Prostate gland (tissue), 2 donors: ENCODE results near the gene KRTAP10-11. TPM values are rescaled to one million over a fixed set of nuclear protein-coding genes. Genes with fewer than 3 reads are reported as not detected.
"Not testable (repeated sequence)": the region's sequence is repeated elsewhere in the genome, so short reads cannot be mapped to it uniquely, and the experiment has no call there.

Experiments
- DNase-seq: peaks from one replicate; pipeline ENCODE4 v3.0.0-alpha.2; 2019; ENCODE audit warnings: low spot score
- H3K27ac ChIP-seq, 2 donors: fragments of 200-600 bp; sonication (generic); 2 replicates each; pipeline ENCODE4 v1.5.1; 2017 to 2019
- H3K27me3 ChIP-seq: fragments of 200-600 bp; sonication (generic); replicated peaks from 2 replicates; pipeline ENCODE4 v1.5.1; 2019; ENCODE audit not compliant: insufficient read depth
- H3K36me3 ChIP-seq, 2 donors: fragments of 200-600 bp; sonication (generic); 1 replicate in 1 of 2; 2 replicates in 1 of 2; pipeline versions ENCODE4 v1.5.1 to v1.8.1; 2017 to 2019
- H3K4me1 ChIP-seq: fragments of 200-600 bp; sonication (generic); replicated peaks from 2 replicates; pipeline ENCODE4 v1.5.1; 2019
- H3K4me3 ChIP-seq, 2 donors: fragments of 200-600 bp; sonication (generic); 2 replicates each; pipeline ENCODE4 v1.5.1; 2017 to 2019
- H3K9me3 ChIP-seq: fragments of 200-600 bp; sonication (generic); 2 replicates; pipeline ENCODE4 v1.5.1; 2017
- POLR2A ChIP-seq: fragments of 450-650 bp; IDR thresholded peaks from one replicate; pipeline ENCODE4 v1.6.1; 2016; ENCODE audit warnings: antibody characterized with exemption, mild to moderate bottlenecking
- POLR2AphosphoS5 ChIP-seq: sonication (generic); formaldehyde crosslinking; IDR thresholded peaks from one replicate; pipeline ENCODE4 v1.6.1; 2017; ENCODE audit warnings: antibody characterized with exemption
- WGBS: methylation state at CpG from one replicate; pipeline ENCODE4 v1.1.5; 2018; 5-methylcytosine and 5-hydroxymethylcytosine counted together
- intact Hi-C: fragments of 100-400 bp; cut with DNase I; formaldehyde crosslinking; loops from one replicate; pipeline ENCODE4 v1.14.2; 2022
- total RNA-seq, 2 donors: library from RNA; depleted of rRNA; stranded (reverse); fragments of >200 nt; gene quantifications; one replicate each; pipeline ENCODE4 v1.1.0, GENCODE V29; 2016
- TF ChIP-seq, protein P1 (sequence below), 4 experiments: fragments of 200-600 bp in 2 of 4; fragments of 450-650 bp in 2 of 4; sonication (generic) in 2 of 4; IDR thresholded peaks; 1 replicate in 3 of 4; 2 replicates in 1 of 4; pipeline ENCODE4 v1.5.1; 2016 to 2019; ENCODE audit warnings: antibody characterized with exemption in 4 of 4, mild to moderate bottlenecking in 2 of 4, moderate library complexity in 2 of 4

KRTAP10-11 gene
- total RNA-seq, 2 donors from 2014 or later, result not detected

DNA sequence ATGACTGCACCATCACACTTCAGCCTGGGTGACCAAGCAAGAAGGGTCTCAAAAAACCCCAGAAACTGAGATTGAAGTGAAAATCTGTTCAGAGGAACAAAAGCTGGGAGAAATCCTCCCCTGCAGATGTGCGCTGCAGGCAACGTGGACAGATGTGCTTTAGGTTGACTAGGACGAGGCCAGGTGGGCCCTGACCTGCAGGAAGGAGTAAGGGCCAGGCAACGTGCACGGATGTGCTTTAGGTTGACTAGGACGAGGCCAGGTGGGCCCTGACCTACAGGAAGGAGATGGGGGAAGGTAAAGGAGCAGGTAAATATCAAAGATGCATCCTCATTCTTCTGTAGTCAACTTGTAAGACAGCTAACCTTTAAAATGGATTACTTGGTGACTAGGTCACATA, 38.3 kb downstream of the KRTAP10-11 start:
- Histone ChIP-seq H3K36me3 (no peaks in the 10 kb centered on the region), H3K4me1 (no peaks in the 10 kb centered on the region), H3K9me3 (no peaks in the 10 kb centered on the region), H3K4me3 (no peak overlapping the region), H3K27me3 (peaks cover 5% of the 10 kb centered on the region), H3K27ac (no peak overlapping the region)
- intact Hi-C loops, result no loop called here
- WGBS, result 70% methylated on average over 6 of the region's 6 CpGs
- DNase-seq, result no peak
- TF ChIP-seq POLR2A (no peak), POLR2AphosphoS5 (no peak)
- TF ChIP-seq, protein P1, sequence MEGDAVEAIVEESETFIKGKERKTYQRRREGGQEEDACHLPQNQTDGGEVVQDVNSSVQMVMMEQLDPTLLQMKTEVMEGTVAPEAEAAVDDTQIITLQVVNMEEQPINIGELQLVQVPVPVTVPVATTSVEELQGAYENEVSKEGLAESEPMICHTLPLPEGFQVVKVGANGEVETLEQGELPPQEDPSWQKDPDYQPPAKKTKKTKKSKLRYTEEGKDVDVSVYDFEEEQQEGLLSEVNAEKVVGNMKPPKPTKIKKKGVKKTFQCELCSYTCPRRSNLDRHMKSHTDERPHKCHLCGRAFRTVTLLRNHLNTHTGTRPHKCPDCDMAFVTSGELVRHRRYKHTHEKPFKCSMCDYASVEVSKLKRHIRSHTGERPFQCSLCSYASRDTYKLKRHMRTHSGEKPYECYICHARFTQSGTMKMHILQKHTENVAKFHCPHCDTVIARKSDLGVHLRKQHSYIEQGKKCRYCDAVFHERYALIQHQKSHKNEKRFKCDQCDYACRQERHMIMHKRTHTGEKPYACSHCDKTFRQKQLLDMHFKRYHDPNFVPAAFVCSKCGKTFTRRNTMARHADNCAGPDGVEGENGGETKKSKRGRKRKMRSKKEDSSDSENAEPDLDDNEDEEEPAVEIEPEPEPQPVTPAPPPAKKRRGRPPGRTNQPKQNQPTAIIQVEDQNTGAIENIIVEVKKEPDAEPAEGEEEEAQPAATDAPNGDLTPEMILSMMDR (IDR thresholded peaks at IDR 0.05), result no peak

DNA sequence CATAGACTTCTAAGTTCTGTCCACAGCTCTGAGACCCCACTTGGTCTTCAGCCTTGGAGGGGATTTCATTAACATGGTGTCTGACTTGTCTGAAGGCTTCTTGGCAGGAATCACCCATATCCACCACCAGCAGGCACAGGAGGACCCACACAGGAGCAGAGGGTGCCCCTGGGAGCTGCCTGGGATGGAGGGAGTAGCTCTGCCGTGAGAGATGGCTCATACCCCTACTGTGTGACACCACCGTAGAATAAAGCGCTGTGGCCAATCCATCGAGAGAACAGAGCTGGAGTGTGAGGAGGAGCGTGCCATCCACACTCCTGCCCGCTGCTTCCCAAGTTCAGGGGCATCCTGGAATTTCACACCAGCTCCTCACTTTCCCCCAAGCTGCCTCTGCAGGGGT, 38.8 kb downstream of the KRTAP10-11 start:
- H3K27me3 ChIP-seq, H3K4me3 ChIP-seq, H3K36me3 ChIP-seq, H3K9me3 ChIP-seq, H3K27ac ChIP-seq, intact Hi-C loops, DNase-seq, H3K4me1 ChIP-seq: not testable (repeated sequence)
- WGBS, result 66% methylated on average over 6 of the region's 6 CpGs

DNA sequence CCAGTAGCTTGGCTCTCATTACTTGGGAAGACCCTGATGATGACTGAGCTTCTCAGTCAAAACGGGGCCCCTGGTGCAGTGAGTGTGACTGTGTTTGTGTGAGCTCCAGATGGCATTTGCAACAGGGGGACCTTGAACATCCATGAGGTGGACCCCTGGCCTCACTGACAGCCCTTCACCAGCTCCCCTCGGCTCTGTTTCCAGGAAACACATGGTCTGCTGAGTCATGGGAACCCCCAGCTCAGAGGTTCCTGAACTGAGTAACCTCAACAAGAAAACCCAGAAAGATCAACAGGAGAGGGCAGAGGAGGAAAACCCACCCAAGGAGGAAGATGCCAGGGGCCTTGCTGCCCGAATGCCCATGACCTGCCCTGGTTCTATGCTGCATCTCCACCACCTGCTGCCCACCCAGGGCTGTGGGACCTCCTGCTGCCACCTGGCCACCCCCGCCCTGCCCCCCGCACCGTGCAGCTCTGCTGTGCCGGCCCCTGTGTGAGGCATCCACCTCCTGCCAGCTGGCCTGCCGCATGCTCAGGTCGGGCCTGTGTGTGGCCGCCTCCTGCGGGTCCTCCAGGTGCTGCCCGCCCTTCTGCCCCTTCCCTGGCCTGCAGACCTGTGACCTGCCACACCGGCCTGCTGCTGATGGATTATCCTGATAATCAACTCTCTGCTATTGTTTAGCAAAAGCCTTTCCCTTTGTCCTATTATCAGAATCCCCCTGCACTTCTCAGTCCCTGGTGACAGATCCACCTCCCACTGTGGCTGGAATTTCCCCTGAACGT, 40.0 kb downstream of the KRTAP10-11 start:
- TF ChIP-seq POLR2A, result no peak
- TF ChIP-seq, protein P1 (IDR thresholded peaks at IDR 0.05), result no peak
- no peak for TF ChIP-seq POLR2AphosphoS5
- Histone ChIP-seq H3K4me3 (no peak overlapping the region), H3K27me3 (peaks cover 5% of the 10 kb centered on the region), H3K9me3 (no peaks in the 10 kb centered on the region), H3K4me1 (no peaks in the 10 kb centered on the region), H3K27ac (no peak overlapping the region), H3K36me3 (no peaks in the 10 kb centered on the region)
- intact Hi-C loops, result no loop called here
- no peak for DNase-seq
- 48% methylated on average over 12 of the region's 14 CpGs for WGBS

DNA sequence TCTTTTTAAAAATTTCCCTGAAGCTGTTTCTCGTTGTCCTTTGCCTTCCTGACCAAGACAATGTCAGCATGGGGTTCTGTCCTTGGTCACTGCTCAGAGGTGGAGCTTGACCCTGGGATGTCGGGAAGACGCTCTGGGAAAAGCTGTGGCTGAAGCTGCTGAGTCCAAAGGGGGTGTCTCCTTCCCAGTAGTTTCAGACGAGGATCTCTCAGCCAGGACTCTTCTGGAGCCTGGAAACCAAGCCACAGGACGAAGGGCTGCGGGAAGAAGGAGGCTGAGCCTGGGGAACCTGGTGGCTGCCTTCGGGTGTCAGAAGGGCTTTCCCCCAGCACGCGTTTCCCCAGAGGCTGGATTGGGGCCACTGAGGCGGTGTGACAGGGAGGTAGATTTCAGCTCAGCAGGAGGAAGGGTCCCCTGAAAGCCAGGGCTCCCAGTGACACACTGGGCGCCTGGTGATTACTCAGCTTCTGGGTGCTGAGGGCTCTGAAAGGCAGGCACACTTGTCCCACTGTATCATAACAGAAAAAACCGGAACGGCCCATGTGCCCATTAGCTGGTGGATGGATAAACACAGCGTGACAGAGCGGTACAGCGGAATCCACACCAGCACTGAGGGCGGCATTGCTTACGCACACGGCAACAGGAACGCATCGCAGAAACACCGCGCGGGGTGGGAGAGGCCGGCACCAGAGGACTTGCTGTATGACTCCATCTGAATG, 40.8 kb downstream of the KRTAP10-11 start:
- Histone ChIP-seq H3K4me1 (no peaks in the 10 kb centered on the region), H3K9me3 (no peaks in the 10 kb centered on the region), H3K4me3 (no peak overlapping the region), H3K36me3 (no peaks in the 10 kb centered on the region), H3K27me3 (peaks cover 5% of the 10 kb centered on the region), H3K27ac (no peak overlapping the region)
- peak; percentile 3 for DNase-seq
- WGBS, result 59% methylated on average over 25 of the region's 25 CpGs
- intact Hi-C loops, result no loop called here
- TF ChIP-seq POLR2AphosphoS5 (no peak), POLR2A (no peak)
- TF ChIP-seq, protein P1 (IDR thresholded peaks at IDR 0.05), result no peak

DNA sequence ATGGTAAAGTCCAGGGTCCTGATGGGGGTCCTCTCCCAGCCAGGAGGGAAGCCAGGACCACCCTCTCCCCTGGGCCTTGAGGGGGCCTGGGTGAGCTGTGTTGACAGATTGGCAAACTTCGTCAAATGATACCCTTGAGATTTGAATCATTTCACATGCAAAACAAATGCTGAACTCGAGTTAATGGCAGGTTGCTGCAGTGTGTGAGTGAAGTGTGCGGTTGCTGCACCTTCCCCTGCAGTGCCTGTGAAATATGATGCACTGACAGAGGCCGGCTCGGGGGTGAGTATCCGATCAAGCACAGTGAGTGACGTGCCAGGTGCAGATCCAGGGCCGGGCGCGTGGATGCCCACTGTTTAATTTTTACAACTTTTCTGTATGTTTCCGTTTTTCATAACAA, 41.5 kb downstream of the KRTAP10-11 start:
- intact Hi-C loops, result no loop called here
- Histone ChIP-seq H3K9me3 (no peaks in the 10 kb centered on the region), H3K27me3 (peaks cover 5% of the 10 kb centered on the region), H3K27ac (no peak overlapping the region), H3K4me1 (no peaks in the 10 kb centered on the region), H3K4me3 (no peak overlapping the region), H3K36me3 (no peaks in the 10 kb centered on the region)
- no peak for DNase-seq
- WGBS, result 26% methylated on average over 11 of the region's 11 CpGs
- no peak for TF ChIP-seq POLR2AphosphoS5
- no peak for TF ChIP-seq POLR2A
- TF ChIP-seq, protein P1 (IDR thresholded peaks at IDR 0.05), result no peak

DNA sequence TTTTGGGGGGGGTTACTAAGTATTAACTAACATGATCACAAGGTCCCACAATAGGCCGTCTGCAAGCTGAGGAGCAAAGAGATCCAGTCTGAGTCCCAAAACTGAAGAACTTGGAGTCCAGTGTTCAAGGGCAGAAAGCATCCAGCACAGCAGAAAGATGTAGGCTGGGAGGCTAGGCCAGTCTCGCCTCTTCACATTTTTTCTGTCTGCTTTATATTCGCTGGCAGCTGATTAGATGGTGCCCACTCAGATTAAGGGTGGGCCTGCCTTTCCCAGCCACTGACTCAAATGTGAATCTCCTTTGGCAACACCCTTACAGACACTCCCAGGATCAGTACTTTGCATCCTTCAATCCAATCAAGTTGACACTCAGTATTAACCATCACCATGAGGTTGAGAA, 43.5 kb downstream of the KRTAP10-11 start:
- H3K27me3 ChIP-seq, H3K27ac ChIP-seq, H3K4me3 ChIP-seq, H3K4me1 ChIP-seq, intact Hi-C loops, H3K9me3 ChIP-seq, H3K36me3 ChIP-seq, DNase-seq: not testable (repeated sequence)
- 89% methylated on average over 3 of the region's 3 CpGs for WGBS
